SKM-1 (cell line): ENCODE results near the gene PKD1L1.

ENCODE experiments used
- DNase-seq: peaks from one replicate; lab custom pipeline; 2025; ENCODE audit not compliant: unreplicated experiment; lab: John Stamatoyannopoulos, UW

The PKD1L1 gene

GRCh38 chr7:47907981-47908616 is 40.2 kb downstream of the PKD1L1 start:
- DNase-seq: no peak

GRCh38 chr7:47906883-47907282 is 41.4 kb downstream of the PKD1L1 start:
- DNase-seq: no peak

- DNase-seq: no peak
These were observed 43.0 kb downstream of the PKD1L1 start for GRCh38 chr7:47905076-47905920.

- DNase-seq: no peak
These were observed 46.3 kb downstream of the PKD1L1 start for GRCh38 chr7:47902013-47902412.

- no peak for DNase-seq
These were observed 46.7 kb downstream of the PKD1L1 start for GRCh38 chr7:47901542-47901941.

GRCh38 chr7:47897831-47898230 is 50.4 kb downstream of the PKD1L1 start:
- DNase-seq: no peak

GRCh38 chr7:47896809-47897423 is 51.4 kb downstream of the PKD1L1 start:
- no peak for DNase-seq

- DNase-seq: no peak
These were observed 53.2 kb downstream of the PKD1L1 start for GRCh38 chr7:47895026-47895425.

- DNase-seq: no peak
These were observed 54.4 kb downstream of the PKD1L1 start for GRCh38 chr7:47893721-47894365.

- no peak for DNase-seq
These were observed 55.0 kb downstream of the PKD1L1 start for GRCh38 chr7:47893238-47893637.

GRCh38 chr7:47890606-47891005 is 57.7 kb downstream of the PKD1L1 start:
- no peak for DNase-seq

- no peak for DNase-seq
These were observed 58.1 kb downstream of the PKD1L1 start for GRCh38 chr7:47890125-47890524.

- DNase-seq: no peak
These were observed 58.5 kb downstream of the PKD1L1 start for GRCh38 chr7:47889723-47890122.

GRCh38 chr7:47888371-47889265 is 59.6 kb downstream of the PKD1L1 start:
- no peak for DNase-seq

GRCh38 chr7:47887016-47887640 is 61.1 kb downstream of the PKD1L1 start:
- no peak for DNase-seq

- DNase-seq: no peak
These were observed 62.1 kb downstream of the PKD1L1 start for GRCh38 chr7:47885987-47886811.

GRCh38 chr7:47885309-47885986 is 62.8 kb downstream of the PKD1L1 start:
- no peak for DNase-seq

GRCh38 chr7:47884675-47885074 is 63.6 kb downstream of the PKD1L1 start:
- no peak for DNase-seq

- DNase-seq: no peak
These were observed 65.6 kb downstream of the PKD1L1 start for GRCh38 chr7:47882635-47883034.
